HL-60 (cell line): ENCODE measurements around the gene MYRIP.

Experiments used
- DNase-seq, 2 experiments: peaks; one replicate each; pipeline ENCODE4 v3.0.0-alpha.2; 2010 to 2020; ENCODE audit warnings: low read depth in 1 of 2, low spot score in 1 of 2
- H3K27ac ChIP-seq: fragments of 250-450 bp; sonication (Bioruptor Pico); replicated peaks from 2 replicates; pipeline ENCODE4 v1.5.1; 2020; ENCODE audit warnings: mild to moderate bottlenecking, moderate library complexity
- H3K27me3 ChIP-seq: fragments of 250-450 bp; sonication (Bioruptor Pico); 2 replicates; pipeline ENCODE4 v1.5.1; 2021; ENCODE audit warnings: mild to moderate bottlenecking, moderate library complexity; ENCODE audit not compliant: insufficient read depth, poor library complexity, severe bottlenecking
- H3K4me3 ChIP-seq: replicated peaks from 2 replicates; pipeline ENCODE4 v1.5.1; 2011; ENCODE audit warnings: mild to moderate bottlenecking, control low read depth, low read length; ENCODE audit not compliant: insufficient read depth
- GABPA ChIP-seq: IDR thresholded peaks from 2 replicates; pipeline ENCODE4 v1.6.1; 2012; ENCODE audit warnings: low read depth
- POLR2AphosphoS5 ChIP-seq: IDR thresholded peaks from 2 replicates; pipeline ENCODE4 v1.6.1; 2012; ENCODE audit warnings: low read depth
- SPI1 ChIP-seq: IDR thresholded peaks from 2 replicates; pipeline ENCODE4 v1.6.1; 2012; ENCODE audit warnings: low read depth, mild to moderate bottlenecking, borderline replicate concordance
- TF ChIP-seq, protein P1 (sequence below): IDR thresholded peaks from one replicate; pipeline ENCODE4 v1.5.1; 2011; ENCODE audit warnings: low read length, control low read depth, inconsistent platforms; ENCODE audit not compliant: insufficient read depth
- TF ChIP-seq, protein P2 (sequence below): IDR thresholded peaks from 2 replicates; pipeline ENCODE4 v1.6.1; 2012; ENCODE audit warnings: low read depth; ENCODE audit not compliant: insufficient replicate concordance

MYRIP gene

DNA sequence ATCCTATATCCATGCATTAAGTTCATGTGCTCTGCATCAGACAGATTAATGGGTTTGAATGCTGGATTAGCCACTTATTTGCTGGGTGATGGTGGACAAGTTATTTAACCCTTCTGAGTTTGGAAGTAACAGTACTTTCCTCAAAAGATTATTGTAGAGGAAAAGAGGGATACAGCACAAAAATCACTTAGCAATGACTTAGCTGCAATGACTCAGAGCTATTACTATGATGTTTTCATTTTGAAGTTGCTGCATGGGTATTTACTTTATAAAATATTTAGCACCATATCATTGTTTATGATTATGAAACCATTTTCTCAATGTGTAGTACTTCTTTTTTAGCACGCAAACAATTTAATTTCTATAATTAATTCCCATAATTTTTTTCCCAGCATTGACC is 248.4 kb downstream of the MYRIP start:
- Histone ChIP-seq H3K27me3 (no peaks in the 10 kb centered on the region), H3K4me3 (no peak overlapping the region), H3K27ac (no peak overlapping the region)
- no peak for DNase-seq
- TF ChIP-seq SPI1 (no peak), GABPA (no peak), POLR2AphosphoS5 (no peak)
- TF ChIP-seq, protein P1, sequence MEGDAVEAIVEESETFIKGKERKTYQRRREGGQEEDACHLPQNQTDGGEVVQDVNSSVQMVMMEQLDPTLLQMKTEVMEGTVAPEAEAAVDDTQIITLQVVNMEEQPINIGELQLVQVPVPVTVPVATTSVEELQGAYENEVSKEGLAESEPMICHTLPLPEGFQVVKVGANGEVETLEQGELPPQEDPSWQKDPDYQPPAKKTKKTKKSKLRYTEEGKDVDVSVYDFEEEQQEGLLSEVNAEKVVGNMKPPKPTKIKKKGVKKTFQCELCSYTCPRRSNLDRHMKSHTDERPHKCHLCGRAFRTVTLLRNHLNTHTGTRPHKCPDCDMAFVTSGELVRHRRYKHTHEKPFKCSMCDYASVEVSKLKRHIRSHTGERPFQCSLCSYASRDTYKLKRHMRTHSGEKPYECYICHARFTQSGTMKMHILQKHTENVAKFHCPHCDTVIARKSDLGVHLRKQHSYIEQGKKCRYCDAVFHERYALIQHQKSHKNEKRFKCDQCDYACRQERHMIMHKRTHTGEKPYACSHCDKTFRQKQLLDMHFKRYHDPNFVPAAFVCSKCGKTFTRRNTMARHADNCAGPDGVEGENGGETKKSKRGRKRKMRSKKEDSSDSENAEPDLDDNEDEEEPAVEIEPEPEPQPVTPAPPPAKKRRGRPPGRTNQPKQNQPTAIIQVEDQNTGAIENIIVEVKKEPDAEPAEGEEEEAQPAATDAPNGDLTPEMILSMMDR, result no peak
- TF ChIP-seq, protein P2, sequence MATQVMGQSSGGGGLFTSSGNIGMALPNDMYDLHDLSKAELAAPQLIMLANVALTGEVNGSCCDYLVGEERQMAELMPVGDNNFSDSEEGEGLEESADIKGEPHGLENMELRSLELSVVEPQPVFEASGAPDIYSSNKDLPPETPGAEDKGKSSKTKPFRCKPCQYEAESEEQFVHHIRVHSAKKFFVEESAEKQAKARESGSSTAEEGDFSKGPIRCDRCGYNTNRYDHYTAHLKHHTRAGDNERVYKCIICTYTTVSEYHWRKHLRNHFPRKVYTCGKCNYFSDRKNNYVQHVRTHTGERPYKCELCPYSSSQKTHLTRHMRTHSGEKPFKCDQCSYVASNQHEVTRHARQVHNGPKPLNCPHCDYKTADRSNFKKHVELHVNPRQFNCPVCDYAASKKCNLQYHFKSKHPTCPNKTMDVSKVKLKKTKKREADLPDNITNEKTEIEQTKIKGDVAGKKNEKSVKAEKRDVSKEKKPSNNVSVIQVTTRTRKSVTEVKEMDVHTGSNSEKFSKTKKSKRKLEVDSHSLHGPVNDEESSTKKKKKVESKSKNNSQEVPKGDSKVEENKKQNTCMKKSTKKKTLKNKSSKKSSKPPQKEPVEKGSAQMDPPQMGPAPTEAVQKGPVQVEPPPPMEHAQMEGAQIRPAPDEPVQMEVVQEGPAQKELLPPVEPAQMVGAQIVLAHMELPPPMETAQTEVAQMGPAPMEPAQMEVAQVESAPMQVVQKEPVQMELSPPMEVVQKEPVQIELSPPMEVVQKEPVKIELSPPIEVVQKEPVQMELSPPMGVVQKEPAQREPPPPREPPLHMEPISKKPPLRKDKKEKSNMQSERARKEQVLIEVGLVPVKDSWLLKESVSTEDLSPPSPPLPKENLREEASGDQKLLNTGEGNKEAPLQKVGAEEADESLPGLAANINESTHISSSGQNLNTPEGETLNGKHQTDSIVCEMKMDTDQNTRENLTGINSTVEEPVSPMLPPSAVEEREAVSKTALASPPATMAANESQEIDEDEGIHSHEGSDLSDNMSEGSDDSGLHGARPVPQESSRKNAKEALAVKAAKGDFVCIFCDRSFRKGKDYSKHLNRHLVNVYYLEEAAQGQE, result no peak

DNA sequence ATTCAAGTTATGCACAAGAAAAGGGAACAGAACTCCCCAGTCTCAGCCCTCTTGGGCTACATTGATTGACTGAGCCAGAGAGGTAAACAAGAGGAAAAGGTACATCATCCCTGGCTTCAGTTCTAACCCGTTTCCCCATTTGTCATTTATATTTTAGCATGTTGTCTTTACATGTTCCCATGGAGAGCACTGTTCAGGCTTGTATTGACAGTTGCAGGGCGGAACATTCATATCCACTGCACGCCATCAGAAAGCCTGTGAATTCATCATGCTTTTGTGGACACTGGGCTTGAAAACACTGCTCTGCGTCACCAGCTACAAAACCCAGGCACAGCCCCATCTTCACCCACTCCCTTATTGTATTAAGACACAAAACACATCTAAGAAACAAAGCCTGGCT is 259.2 kb downstream of the MYRIP start:
- H3K27ac ChIP-seq, result no peak overlapping the region
- no peak overlapping the region for H3K4me3 ChIP-seq
- peaks cover 2% of the 10 kb centered on the region for H3K27me3 ChIP-seq
- TF ChIP-seq GABPA, result no peak
- TF ChIP-seq, protein P1, result no peak
- no peak for TF ChIP-seq POLR2AphosphoS5
- no peak for TF ChIP-seq SPI1
- TF ChIP-seq, protein P2, result no peak
- DNase-seq, result no peak

DNA sequence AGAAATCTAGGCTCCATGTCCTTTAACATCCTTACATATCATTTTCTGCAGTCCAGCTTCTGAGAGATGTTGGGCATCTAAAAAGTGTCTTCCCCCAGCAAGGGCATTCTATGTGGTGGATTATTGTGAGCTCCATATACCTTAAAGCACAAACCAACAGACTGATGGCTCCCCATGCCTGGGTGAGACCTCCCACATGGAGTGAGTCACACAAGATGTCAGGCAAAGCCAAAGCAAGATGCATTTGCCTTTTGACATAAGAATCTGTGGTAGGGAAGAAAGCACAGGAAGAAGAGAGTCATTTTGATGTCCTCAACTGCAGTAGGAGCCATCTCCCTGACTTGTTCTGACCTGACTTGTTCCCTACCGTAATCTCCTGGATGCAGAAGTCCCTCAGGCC is 261.4 kb downstream of the MYRIP start:
- H3K27me3 ChIP-seq, result peaks cover 2% of the 10 kb centered on the region
- TF ChIP-seq, protein P2, result no peak
- TF ChIP-seq, protein P1, result no peak
- TF ChIP-seq SPI1 (no peak), GABPA (no peak), POLR2AphosphoS5 (no peak)
- H3K4me3 ChIP-seq, result no peak overlapping the region
- no peak overlapping the region for H3K27ac ChIP-seq
- no peak for DNase-seq
